KMS-11 (cell line): ENCODE results near the gene PTPN4.

Source experiments
- H2AFZ ChIP-seq: fragments of 200-600 bp; sonication (generic); 2 replicates; pipeline ENCODE4 v1.6.1; 2016; ENCODE audit warnings: antibody characterized with exemption, mixed run types, low read depth
- H3K27ac ChIP-seq: fragments of 200-600 bp; sonication (generic); 2 replicates; pipeline ENCODE4 v1.6.1; 2016; ENCODE audit warnings: mild to moderate bottlenecking, mixed run types
- H3K27me3 ChIP-seq: fragments of 200-600 bp; sonication (generic); 2 replicates; pipeline ENCODE4 v1.6.1; 2017; ENCODE audit warnings: mild to moderate bottlenecking, low read depth, mixed run types, moderate library complexity; ENCODE audit not compliant: insufficient read depth
- H3K36me3 ChIP-seq: fragments of 200-600 bp; sonication (generic); 2 replicates; pipeline ENCODE4 v1.6.1; 2017; ENCODE audit warnings: mild to moderate bottlenecking, mixed run types; ENCODE audit not compliant: insufficient read depth
- H3K4me1 ChIP-seq: fragments of 200-600 bp; sonication (generic); 2 replicates; pipeline ENCODE4 v1.6.1; 2016; ENCODE audit warnings: mild to moderate bottlenecking, low read depth, mixed run types; ENCODE audit not compliant: poor library complexity, severe bottlenecking
- H3K4me2 ChIP-seq: fragments of 200-600 bp; sonication (generic); 2 replicates; pipeline ENCODE4 v1.7.0; 2016; ENCODE audit warnings: mild to moderate bottlenecking, mixed run types
- H3K4me3 ChIP-seq: fragments of 200-600 bp; sonication (generic); IDR thresholded peaks from 2 replicates; pipeline ENCODE4 v1.6.1; 2017; ENCODE audit warnings: low read depth, low read length, mixed read lengths; ENCODE audit not compliant: insufficient read depth
- H3K79me2 ChIP-seq: fragments of 200-600 bp; sonication (generic); 2 replicates; pipeline ENCODE4 v1.6.1; 2016; ENCODE audit warnings: low read depth, mixed run types; ENCODE audit not compliant: insufficient read depth
- H3K9ac ChIP-seq: fragments of 200-600 bp; sonication (generic); 2 replicates; pipeline ENCODE4 v1.6.1; 2016; ENCODE audit warnings: mild to moderate bottlenecking, mixed run types
- H4K20me1 ChIP-seq: fragments of 200-600 bp; sonication (generic); 2 replicates; pipeline ENCODE4 v1.6.1; 2016; ENCODE audit warnings: mild to moderate bottlenecking, mixed run types; ENCODE audit not compliant: insufficient read depth
- CTCF ChIP-seq: fragments of 200-600 bp; sonication (generic); conservative IDR thresholded peaks from 2 replicates; pipeline ENCODE4 v1.6.1; 2017; ENCODE audit warnings: low read depth, mild to moderate bottlenecking, antibody characterized with exemption, low read length, moderate library complexity, mixed read lengths

Gene PTPN4

GRCh38 chr2:119879502-119879901 is 119.8 kb downstream of the PTPN4 start:
- Histone ChIP-seq H3K79me2 (no peaks in the 10 kb centered on the region), H3K36me3 (no peaks in the 10 kb centered on the region), H2AFZ (no peak overlapping the region), H3K4me2 (no peak overlapping the region), H3K27me3 (no peaks in the 10 kb centered on the region), H3K27ac (no peak overlapping the region), H3K9ac (no peak overlapping the region), H3K4me3 (no peak overlapping the region), H3K4me1 (peaks cover 8% of the 10 kb centered on the region), H4K20me1 (no peaks in the 10 kb centered on the region)
- no peak for TF ChIP-seq CTCF

GRCh38 chr2:119888680-119889079 is 129.0 kb downstream of the PTPN4 start:
- H3K9ac ChIP-seq = no peak overlapping the region
- H3K4me1 ChIP-seq = no peaks in the 10 kb centered on the region
- TF ChIP-seq CTCF = no peak
- H3K4me3 ChIP-seq = no peak overlapping the region
- H3K79me2 ChIP-seq = no peaks in the 10 kb centered on the region
- no peak overlapping the region for H2AFZ ChIP-seq
- H4K20me1 ChIP-seq = no peaks in the 10 kb centered on the region
- no peaks in the 10 kb centered on the region for H3K27me3 ChIP-seq
- no peak overlapping the region for H3K27ac ChIP-seq
- no peaks in the 10 kb centered on the region for H3K36me3 ChIP-seq
- no peak overlapping the region for H3K4me2 ChIP-seq

GRCh38 chr2:119897736-119898395 is 138.1 kb downstream of the PTPN4 start:
- TF ChIP-seq CTCF = no peak
- H3K9ac ChIP-seq = no peak overlapping the region

GRCh38 chr2:119901013-119901412 is 141.3 kb downstream of the PTPN4 start:
- Histone ChIP-seq H2AFZ (no peak overlapping the region), H3K4me3 (no peak overlapping the region), H3K27ac (no peak overlapping the region), H3K27me3 (no peaks in the 10 kb centered on the region), H3K4me1 (no peaks in the 10 kb centered on the region), H3K4me2 (no peak overlapping the region), H3K9ac (no peak overlapping the region), H3K36me3 (no peaks in the 10 kb centered on the region), H3K79me2 (no peaks in the 10 kb centered on the region), H4K20me1 (no peaks in the 10 kb centered on the region)
- no peak for TF ChIP-seq CTCF

More at GRCh38 chr2:119897736-119898395, 138.1 kb downstream of the PTPN4 start:
- Histone ChIP-seq H2AFZ (no peak overlapping the region), H3K36me3 (no peaks in the 10 kb centered on the region), H3K4me3 (no peak overlapping the region), H4K20me1 (no peaks in the 10 kb centered on the region), H3K27ac (no peak overlapping the region), H3K4me1 (no peaks in the 10 kb centered on the region), H3K4me2 (no peak overlapping the region), H3K27me3 (no peaks in the 10 kb centered on the region), H3K79me2 (no peaks in the 10 kb centered on the region)
